ENCODE measurements around the gene ZNF860.
"Not testable (repeated sequence)": the region's sequence is repeated elsewhere in the genome, so short reads cannot be mapped to it uniquely, and the experiment has no call there.

The ZNF860 gene

DNA sequence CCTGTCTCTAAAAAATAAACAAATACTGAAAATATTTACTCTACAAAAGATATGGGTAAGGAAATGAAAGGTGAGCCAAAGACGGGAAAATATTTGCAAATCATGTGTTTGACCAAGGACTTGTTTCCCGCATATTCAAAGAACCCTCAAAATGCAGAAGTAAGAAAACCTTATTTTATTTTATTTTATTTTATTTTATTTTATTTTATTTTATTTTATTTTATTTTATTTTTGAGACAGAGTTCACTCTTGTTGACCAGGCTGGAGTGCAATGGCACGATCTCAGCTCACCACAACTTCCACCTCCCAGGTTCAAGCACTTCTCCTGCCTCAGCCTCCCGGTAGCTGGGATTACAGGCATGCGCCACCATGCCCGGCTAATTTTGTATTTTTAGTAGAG is 11.4 kb downstream of the ZNF860 start:
- not testable (repeated sequence) for H3K4me1 ChIP-seq (ENCODE audit: control insufficient read depth, insufficient read depth, low read length); H3K27ac ChIP-seq (ENCODE audit: insufficient read depth, low read depth, low read length, poor library complexity, severe bottlenecking); H3K27me3 ChIP-seq (ENCODE audit: control insufficient read depth, insufficient read depth, low read length, poor library complexity, severe bottlenecking); H3K36me3 ChIP-seq (ENCODE audit: control insufficient read depth, insufficient read depth, low read length); H3K9me3 ChIP-seq (ENCODE audit: control insufficient read depth, low read length); H3K4me3 ChIP-seq (ENCODE audit: insufficient read depth, low read depth, low read length)
- WGBS, 2 experiments = 81 to 91% methylated on average over 5 to 6 of the region's 6 CpGs

- no CpG with 5 or more reads among the region's 1 CpG for WGBS, 2 experiments
- no peaks in the 10 kb centered on the region for H3K27me3 ChIP-seq (ENCODE audit: control insufficient read depth, insufficient read depth, low read length, poor library complexity, severe bottlenecking)
- no peaks in the 10 kb centered on the region for H3K4me1 ChIP-seq (ENCODE audit: control insufficient read depth, insufficient read depth, low read length)
- H3K9me3 ChIP-seq (ENCODE audit: control insufficient read depth, low read length) = no peaks in the 10 kb centered on the region
- no peaks in the 10 kb centered on the region for H3K36me3 ChIP-seq (ENCODE audit: control insufficient read depth, insufficient read depth, low read length)
- no peak overlapping the region for H3K27ac ChIP-seq (ENCODE audit: insufficient read depth, low read depth, low read length, poor library complexity, severe bottlenecking)
- no peak overlapping the region for H3K4me3 ChIP-seq (ENCODE audit: insufficient read depth, low read depth, low read length)
Measured at GRCh38 chr3:31993843-31994242, 12.3 kb downstream of the ZNF860 start.

- 95 to 98% methylated on average over 5 of the region's 5 CpGs for WGBS, 2 experiments
- H3K27ac ChIP-seq (ENCODE audit: insufficient read depth, low read depth, low read length, poor library complexity, severe bottlenecking); H3K36me3 ChIP-seq (ENCODE audit: control insufficient read depth, insufficient read depth, low read length); H3K4me3 ChIP-seq (ENCODE audit: insufficient read depth, low read depth, low read length); H3K4me1 ChIP-seq (ENCODE audit: control insufficient read depth, insufficient read depth, low read length); H3K9me3 ChIP-seq (ENCODE audit: control insufficient read depth, low read length); H3K27me3 ChIP-seq (ENCODE audit: control insufficient read depth, insufficient read depth, low read length, poor library complexity, severe bottlenecking): not testable (repeated sequence)
Measured at GRCh38 chr3:31995026-31995425, 13.5 kb downstream of the ZNF860 start.

- H3K4me3 ChIP-seq (ENCODE audit: insufficient read depth, low read depth, low read length) = no peak overlapping the region
- H3K4me1 ChIP-seq (ENCODE audit: control insufficient read depth, insufficient read depth, low read length) = no peaks in the 10 kb centered on the region
- 100% methylated on average over 1 of the region's 1 CpG; no CpG with 5 or more reads in 1 of the 2 experiments for WGBS, 2 experiments
- H3K9me3 ChIP-seq (ENCODE audit: control insufficient read depth, low read length) = no peaks in the 10 kb centered on the region
- H3K27me3 ChIP-seq (ENCODE audit: control insufficient read depth, insufficient read depth, low read length, poor library complexity, severe bottlenecking) = no peaks in the 10 kb centered on the region
- no peak overlapping the region for H3K27ac ChIP-seq (ENCODE audit: insufficient read depth, low read depth, low read length, poor library complexity, severe bottlenecking)
- no peaks in the 10 kb centered on the region for H3K36me3 ChIP-seq (ENCODE audit: control insufficient read depth, insufficient read depth, low read length)
Measured at GRCh38 chr3:31996195-31996594, 14.6 kb downstream of the ZNF860 start.

DNA sequence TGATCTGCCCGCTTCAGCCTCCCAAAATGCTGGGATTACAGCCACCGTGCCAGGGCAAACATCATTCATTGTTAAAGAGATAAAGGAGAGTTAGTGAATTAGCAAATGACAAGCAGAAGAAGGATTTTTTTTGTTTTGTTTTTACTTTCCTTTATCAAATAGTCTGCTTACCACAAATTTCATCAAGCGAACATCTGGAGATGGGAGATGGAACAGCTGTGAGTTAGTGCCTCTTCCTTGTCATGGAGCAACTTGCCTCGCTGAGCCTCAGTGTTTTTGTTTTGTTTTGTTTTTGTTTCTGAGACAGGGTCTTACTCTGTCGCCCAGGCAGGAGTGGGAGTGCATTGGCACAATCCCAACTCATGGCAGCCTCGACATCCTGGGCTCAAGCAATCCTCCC is 15.9 kb downstream of the ZNF860 start:
- no peak overlapping the region for H3K27ac ChIP-seq (ENCODE audit: insufficient read depth, low read depth, low read length, poor library complexity, severe bottlenecking)
- no peaks in the 10 kb centered on the region for H3K4me1 ChIP-seq (ENCODE audit: control insufficient read depth, insufficient read depth, low read length)
- no peaks in the 10 kb centered on the region for H3K36me3 ChIP-seq (ENCODE audit: control insufficient read depth, insufficient read depth, low read length)
- WGBS, 2 experiments = 88 to 93% methylated on average over 6 of the region's 6 CpGs
- no peak overlapping the region for H3K4me3 ChIP-seq (ENCODE audit: insufficient read depth, low read depth, low read length)
- no peaks in the 10 kb centered on the region for H3K27me3 ChIP-seq (ENCODE audit: control insufficient read depth, insufficient read depth, low read length, poor library complexity, severe bottlenecking)
- H3K9me3 ChIP-seq (ENCODE audit: control insufficient read depth, low read length) = no peaks in the 10 kb centered on the region

DNA sequence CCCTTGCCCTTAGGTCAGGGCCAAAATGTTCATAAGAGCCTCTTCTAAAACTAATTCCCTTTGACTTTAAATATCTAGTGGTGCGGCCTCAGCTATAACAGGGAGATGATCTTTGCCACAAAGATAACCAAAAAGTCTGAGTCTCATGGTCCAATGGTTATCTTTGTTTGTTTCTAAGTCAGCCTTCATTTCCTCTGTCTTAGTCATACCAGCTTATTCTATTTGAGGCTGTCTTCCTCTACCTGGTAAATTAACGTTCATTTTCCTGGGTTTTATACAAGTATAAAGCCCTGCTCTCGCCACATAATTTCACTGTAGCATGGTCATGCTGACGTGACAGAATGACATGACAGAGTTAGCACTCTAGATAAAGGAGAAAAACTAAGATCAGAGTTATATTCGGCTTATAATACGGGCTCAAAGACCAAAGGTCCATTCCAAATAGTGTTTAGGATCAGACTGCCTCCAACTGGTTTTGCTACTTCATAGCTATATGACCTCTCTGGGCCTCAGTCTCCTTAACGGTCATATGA is 18.4 kb downstream of the ZNF860 start:
- H3K36me3 ChIP-seq (ENCODE audit: control insufficient read depth, insufficient read depth, low read length) = no peaks in the 10 kb centered on the region
- no peak overlapping the region for H3K4me3 ChIP-seq (ENCODE audit: insufficient read depth, low read depth, low read length)
- no peaks in the 10 kb centered on the region for H3K27me3 ChIP-seq (ENCODE audit: control insufficient read depth, insufficient read depth, low read length, poor library complexity, severe bottlenecking)
- H3K9me3 ChIP-seq (ENCODE audit: control insufficient read depth, low read length) = no peaks in the 10 kb centered on the region
- H3K4me1 ChIP-seq (ENCODE audit: control insufficient read depth, insufficient read depth, low read length) = peaks cover 3% of the 10 kb centered on the region
- H3K27ac ChIP-seq (ENCODE audit: insufficient read depth, low read depth, low read length, poor library complexity, severe bottlenecking) = no peak overlapping the region
- 94 to 96% methylated on average over 7 of the region's 7 CpGs for WGBS, 2 experiments

DNA sequence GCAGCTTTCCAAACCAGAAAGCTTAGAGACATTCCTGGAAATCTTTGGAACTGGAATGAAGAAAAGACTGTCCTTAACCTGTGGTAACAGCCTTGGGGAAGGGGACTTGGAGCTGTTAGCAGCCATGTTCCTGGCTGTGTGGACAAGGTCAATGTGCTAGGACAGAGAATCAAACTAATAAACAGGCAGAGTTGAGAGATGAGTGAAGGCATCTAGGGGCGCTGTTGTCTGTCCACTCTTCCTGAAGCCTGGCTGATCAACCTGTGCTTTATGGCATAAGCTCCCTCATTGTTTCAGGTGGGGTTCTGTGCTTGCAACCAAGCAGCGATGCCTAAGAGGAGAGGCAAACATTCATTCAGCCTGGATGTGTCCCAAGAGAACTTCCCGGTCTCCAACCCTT is 19.3 kb downstream of the ZNF860 start:
- no peak overlapping the region for H3K27ac ChIP-seq (ENCODE audit: insufficient read depth, low read depth, low read length, poor library complexity, severe bottlenecking)
- no peaks in the 10 kb centered on the region for H3K9me3 ChIP-seq (ENCODE audit: control insufficient read depth, low read length)
- 92 to 95% methylated on average over 3 of the region's 3 CpGs for WGBS, 2 experiments
- H3K27me3 ChIP-seq (ENCODE audit: control insufficient read depth, insufficient read depth, low read length, poor library complexity, severe bottlenecking) = no peaks in the 10 kb centered on the region
- no peak overlapping the region for H3K4me3 ChIP-seq (ENCODE audit: insufficient read depth, low read depth, low read length)
- H3K4me1 ChIP-seq (ENCODE audit: control insufficient read depth, insufficient read depth, low read length) = peaks cover 3% of the 10 kb centered on the region
- no peaks in the 10 kb centered on the region for H3K36me3 ChIP-seq (ENCODE audit: control insufficient read depth, insufficient read depth, low read length)

GRCh38 chr3:32002561-32003368 is 21.2 kb downstream of the ZNF860 start:
- no peaks in the 10 kb centered on the region for H3K36me3 ChIP-seq (ENCODE audit: control insufficient read depth, insufficient read depth, low read length)
- WGBS, 2 experiments = 45 to 55% methylated on average over 6 of the region's 6 CpGs
- no peaks in the 10 kb centered on the region for H3K27me3 ChIP-seq (ENCODE audit: control insufficient read depth, insufficient read depth, low read length, poor library complexity, severe bottlenecking)
- H3K9me3 ChIP-seq (ENCODE audit: control insufficient read depth, low read length) = no peaks in the 10 kb centered on the region
- H3K4me3 ChIP-seq (ENCODE audit: insufficient read depth, low read depth, low read length) = no peak overlapping the region
- no peak overlapping the region for H3K27ac ChIP-seq (ENCODE audit: insufficient read depth, low read depth, low read length, poor library complexity, severe bottlenecking)
- peaks cover 3% of the 10 kb centered on the region for H3K4me1 ChIP-seq (ENCODE audit: control insufficient read depth, insufficient read depth, low read length)

- Histone ChIP-seq H3K4me1 (ENCODE audit: control insufficient read depth, insufficient read depth, low read length) (peaks cover 3% of the 10 kb centered on the region), H3K4me3 (ENCODE audit: insufficient read depth, low read depth, low read length) (no peak overlapping the region)
- WGBS, 2 experiments = 82 to 90% methylated on average over 3 of the region's 3 CpGs
Measured at GRCh38 chr3:32003380-32003779, 21.8 kb downstream of the ZNF860 start.

DNA sequence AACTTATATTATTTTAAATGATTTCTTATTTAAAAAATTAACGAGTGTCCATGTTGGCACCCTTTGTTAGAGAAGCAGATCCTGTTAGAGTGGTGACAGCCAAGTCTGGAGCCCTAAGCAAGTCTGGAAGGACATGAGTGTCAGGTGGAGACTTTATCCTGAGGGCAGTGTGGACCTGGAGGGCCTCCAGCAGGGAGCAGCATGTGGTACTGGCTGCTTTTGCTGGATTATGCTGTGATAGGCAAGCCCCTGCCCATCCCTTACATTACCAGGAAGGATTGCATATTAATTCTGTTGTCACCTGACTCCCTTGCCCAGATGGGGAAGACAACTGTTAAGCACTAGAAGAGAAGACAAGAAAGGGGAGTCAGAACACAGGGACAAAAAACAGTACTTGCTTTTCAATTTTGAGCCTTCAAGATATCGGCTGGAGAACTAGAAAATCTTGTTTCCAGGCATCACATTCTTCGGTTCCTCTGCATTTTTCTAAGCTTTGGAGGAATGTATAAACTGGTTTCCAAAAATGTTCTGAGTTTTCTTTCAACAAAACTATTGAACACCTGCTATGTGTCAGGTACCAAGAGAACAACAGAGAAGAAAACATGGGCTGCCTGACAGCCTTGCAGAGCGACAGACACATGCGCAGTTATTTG is 22.7 kb downstream of the ZNF860 start:
- Histone ChIP-seq H3K27me3 (ENCODE audit: control insufficient read depth, insufficient read depth, low read length, poor library complexity, severe bottlenecking) (no peaks in the 10 kb centered on the region), H3K27ac (ENCODE audit: insufficient read depth, low read depth, low read length, poor library complexity, severe bottlenecking) (no peak overlapping the region), H3K9me3 (ENCODE audit: control insufficient read depth, low read length) (no peaks in the 10 kb centered on the region), H3K4me1 (ENCODE audit: control insufficient read depth, insufficient read depth, low read length) (peaks cover 3% of the 10 kb centered on the region), H3K4me3 (ENCODE audit: insufficient read depth, low read depth, low read length) (no peak overlapping the region), H3K36me3 (ENCODE audit: control insufficient read depth, insufficient read depth, low read length) (no peaks in the 10 kb centered on the region)
- WGBS, 2 experiments = 95 to 96% methylated on average over 5 of the region's 5 CpGs

More at GRCh38 chr3:32003380-32003779, 21.8 kb downstream of the ZNF860 start:
- Histone ChIP-seq H3K27ac (ENCODE audit: insufficient read depth, low read depth, low read length, poor library complexity, severe bottlenecking) (no peak overlapping the region), H3K9me3 (ENCODE audit: control insufficient read depth, low read length) (no peaks in the 10 kb centered on the region), H3K36me3 (ENCODE audit: control insufficient read depth, insufficient read depth, low read length) (no peaks in the 10 kb centered on the region), H3K27me3 (ENCODE audit: control insufficient read depth, insufficient read depth, low read length, poor library complexity, severe bottlenecking) (no peaks in the 10 kb centered on the region)

Measured in ectodermal cell (in vitro differentiated cells).